PFSK-1 (cell line): Measurements from ENCODE around the gene ELOVL6.

ENCODE experiments used
- POLR2AphosphoS5 ChIP-seq: IDR thresholded peaks from 2 replicates; pipeline ENCODE4 v1.6.1; 2012; ENCODE audit warnings: low read depth, mild to moderate bottlenecking, control low read depth, low read length, moderate library complexity
- REST ChIP-seq, 2 experiments: IDR thresholded peaks; 2 replicates each; pipeline versions ENCODE4 v1.6.1 to v1.8.0; 2011 to 2012; ENCODE audit warnings: low read depth in 2 of 2, low read length in 2 of 2, control low read depth in 1 of 2, inconsistent platforms in 1 of 2, mild to moderate bottlenecking in 1 of 2, moderate library complexity in 1 of 2; ENCODE audit not compliant: insufficient read depth in 1 of 2
- SIN3A ChIP-seq: IDR thresholded peaks from 2 replicates; pipeline ENCODE4 v1.6.1; 2012; ENCODE audit warnings: mild to moderate bottlenecking, low read length, moderate library complexity, borderline replicate concordance; ENCODE audit not compliant: insufficient read depth
- TAF1 ChIP-seq: IDR thresholded peaks from 2 replicates; pipeline ENCODE4 v1.6.1; 2012; ENCODE audit warnings: low read length, control low read depth, borderline replicate concordance; ENCODE audit not compliant: insufficient read depth

GRCh38 chr4:109998867-109999584, 199.4 kb downstream of the ELOVL6 start:
- TF ChIP-seq POLR2AphosphoS5 = no peak
- no peak for TF ChIP-seq REST (IDR thresholded peaks at IDR 0.05; ENCODE audit: insufficient read depth in 1 of 2, low read depth in 2 of 2, low read length in 2 of 2)
- no peak for TF ChIP-seq SIN3A
- TF ChIP-seq TAF1 = no peak
